ENCODE results near the gene PADI1. TPM values are rescaled to one million over a fixed set of nuclear protein-coding genes. Genes with fewer than 3 reads are reported as not detected.

The PADI1 gene
- polyA plus RNA-seq, 1 donor from 2014 or later: 0.66 TPM

DNA sequence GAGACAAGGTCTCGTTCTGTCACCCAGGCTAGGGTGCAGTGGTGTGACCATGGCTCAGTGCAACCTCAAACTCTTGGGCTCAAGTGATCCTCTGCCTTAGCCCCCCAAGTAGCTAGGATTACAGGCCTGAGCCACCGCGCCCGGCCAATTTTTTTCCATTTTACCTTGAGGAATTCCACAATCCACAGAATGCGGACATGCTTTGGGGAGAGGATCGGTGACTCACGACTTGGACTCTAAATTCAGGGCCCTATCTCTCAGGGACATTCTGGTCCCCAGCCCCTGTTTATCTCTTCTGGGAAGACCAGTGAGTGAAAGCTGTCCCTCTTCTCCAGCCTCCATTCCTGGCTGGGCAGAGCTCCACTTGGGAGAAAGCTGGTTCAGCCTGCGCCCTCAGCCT lies 5.2 kb downstream of the PADI1 start:
- Histone ChIP-seq H2AFZ (ENCODE audit: low read depth, low read length) (no peak overlapping the region), H3K27ac (ENCODE audit: low read length) (no peak overlapping the region), H3K9ac (ENCODE audit: low read length) (no peak overlapping the region), H3K9me3 (ENCODE audit: low read length) (no peaks in the 10 kb centered on the region), H3K9me2 (ENCODE audit: insufficient read depth, low read length) (no peaks in the 10 kb centered on the region), H4K20me1 (ENCODE audit: insufficient read depth) (no peaks in the 10 kb centered on the region), H3F3A (ENCODE audit: insufficient read depth, low read length, poor library complexity, severe bottlenecking) (no peaks in the 10 kb centered on the region), H3K27me3 (ENCODE audit: insufficient read depth, low read depth, low read length) (no peaks in the 10 kb centered on the region), H3K36me3 (ENCODE audit: insufficient read depth, low read length) (no peaks in the 10 kb centered on the region), H3K79me2 (replicated peaks; ENCODE audit: insufficient read depth, low read length) (no peaks in the 10 kb centered on the region), H3K4me2 (ENCODE audit: low read length) (no peak overlapping the region), H3K4me3 (ENCODE audit: low read length) (no peak overlapping the region)
- no peak for TF ChIP-seq EP300 (conservative IDR thresholded peaks at IDR 0.05; ENCODE audit: poor library complexity, severe bottlenecking)
- no peak for TF ChIP-seq MXI1 (conservative IDR thresholded peaks at IDR 0.05; ENCODE audit: poor library complexity, severe bottlenecking)
- no peak for TF ChIP-seq TAF1 (IDR thresholded peaks at IDR 0.05; ENCODE audit: low read depth)
- TF ChIP-seq SMC3 (conservative IDR thresholded peaks at IDR 0.05; ENCODE audit: poor library complexity): no peak
- TF ChIP-seq, protein P1, sequence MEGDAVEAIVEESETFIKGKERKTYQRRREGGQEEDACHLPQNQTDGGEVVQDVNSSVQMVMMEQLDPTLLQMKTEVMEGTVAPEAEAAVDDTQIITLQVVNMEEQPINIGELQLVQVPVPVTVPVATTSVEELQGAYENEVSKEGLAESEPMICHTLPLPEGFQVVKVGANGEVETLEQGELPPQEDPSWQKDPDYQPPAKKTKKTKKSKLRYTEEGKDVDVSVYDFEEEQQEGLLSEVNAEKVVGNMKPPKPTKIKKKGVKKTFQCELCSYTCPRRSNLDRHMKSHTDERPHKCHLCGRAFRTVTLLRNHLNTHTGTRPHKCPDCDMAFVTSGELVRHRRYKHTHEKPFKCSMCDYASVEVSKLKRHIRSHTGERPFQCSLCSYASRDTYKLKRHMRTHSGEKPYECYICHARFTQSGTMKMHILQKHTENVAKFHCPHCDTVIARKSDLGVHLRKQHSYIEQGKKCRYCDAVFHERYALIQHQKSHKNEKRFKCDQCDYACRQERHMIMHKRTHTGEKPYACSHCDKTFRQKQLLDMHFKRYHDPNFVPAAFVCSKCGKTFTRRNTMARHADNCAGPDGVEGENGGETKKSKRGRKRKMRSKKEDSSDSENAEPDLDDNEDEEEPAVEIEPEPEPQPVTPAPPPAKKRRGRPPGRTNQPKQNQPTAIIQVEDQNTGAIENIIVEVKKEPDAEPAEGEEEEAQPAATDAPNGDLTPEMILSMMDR (IDR thresholded peaks at IDR 0.05; ENCODE audit: poor library complexity, severe bottlenecking): no peak
- TF ChIP-seq, protein P2, sequence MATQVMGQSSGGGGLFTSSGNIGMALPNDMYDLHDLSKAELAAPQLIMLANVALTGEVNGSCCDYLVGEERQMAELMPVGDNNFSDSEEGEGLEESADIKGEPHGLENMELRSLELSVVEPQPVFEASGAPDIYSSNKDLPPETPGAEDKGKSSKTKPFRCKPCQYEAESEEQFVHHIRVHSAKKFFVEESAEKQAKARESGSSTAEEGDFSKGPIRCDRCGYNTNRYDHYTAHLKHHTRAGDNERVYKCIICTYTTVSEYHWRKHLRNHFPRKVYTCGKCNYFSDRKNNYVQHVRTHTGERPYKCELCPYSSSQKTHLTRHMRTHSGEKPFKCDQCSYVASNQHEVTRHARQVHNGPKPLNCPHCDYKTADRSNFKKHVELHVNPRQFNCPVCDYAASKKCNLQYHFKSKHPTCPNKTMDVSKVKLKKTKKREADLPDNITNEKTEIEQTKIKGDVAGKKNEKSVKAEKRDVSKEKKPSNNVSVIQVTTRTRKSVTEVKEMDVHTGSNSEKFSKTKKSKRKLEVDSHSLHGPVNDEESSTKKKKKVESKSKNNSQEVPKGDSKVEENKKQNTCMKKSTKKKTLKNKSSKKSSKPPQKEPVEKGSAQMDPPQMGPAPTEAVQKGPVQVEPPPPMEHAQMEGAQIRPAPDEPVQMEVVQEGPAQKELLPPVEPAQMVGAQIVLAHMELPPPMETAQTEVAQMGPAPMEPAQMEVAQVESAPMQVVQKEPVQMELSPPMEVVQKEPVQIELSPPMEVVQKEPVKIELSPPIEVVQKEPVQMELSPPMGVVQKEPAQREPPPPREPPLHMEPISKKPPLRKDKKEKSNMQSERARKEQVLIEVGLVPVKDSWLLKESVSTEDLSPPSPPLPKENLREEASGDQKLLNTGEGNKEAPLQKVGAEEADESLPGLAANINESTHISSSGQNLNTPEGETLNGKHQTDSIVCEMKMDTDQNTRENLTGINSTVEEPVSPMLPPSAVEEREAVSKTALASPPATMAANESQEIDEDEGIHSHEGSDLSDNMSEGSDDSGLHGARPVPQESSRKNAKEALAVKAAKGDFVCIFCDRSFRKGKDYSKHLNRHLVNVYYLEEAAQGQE (IDR thresholded peaks at IDR 0.05; ENCODE audit: borderline replicate concordance): no peak
- TF ChIP-seq POLR2AphosphoS5 (IDR thresholded peaks at IDR 0.05): no peak
- TF ChIP-seq RAD21 (conservative IDR thresholded peaks at IDR 0.05): no peak
- TF ChIP-seq EZH2 (IDR thresholded peaks at IDR 0.05; ENCODE audit: borderline replicate concordance, insufficient read depth, low read length, poor library complexity, severe bottlenecking): no peak

DNA sequence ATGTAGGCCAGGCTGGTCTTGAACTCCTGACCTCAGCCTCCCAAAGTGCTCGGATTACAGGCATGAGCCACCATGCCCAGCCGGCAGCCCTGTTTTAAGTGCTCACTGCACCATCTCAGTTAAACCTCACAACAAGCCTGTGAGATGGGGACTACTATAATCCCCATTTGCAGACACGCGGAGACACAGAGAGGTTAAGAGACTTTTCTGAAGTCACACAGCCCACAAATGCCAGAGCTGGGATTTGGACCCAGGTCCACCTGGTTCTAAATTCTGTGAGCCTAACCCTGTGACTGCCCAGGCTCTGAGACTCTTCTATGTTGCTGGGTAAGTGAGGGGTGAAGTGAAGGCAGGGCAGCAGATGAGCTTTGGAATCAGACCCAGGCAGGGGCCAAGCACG lies 6.4 kb downstream of the PADI1 start:
- Histone ChIP-seq H3K9ac (ENCODE audit: low read length) (no peak overlapping the region), H3K27me3 (ENCODE audit: insufficient read depth, low read depth, low read length) (no peaks in the 10 kb centered on the region), H3K9me3 (ENCODE audit: low read length) (no peaks in the 10 kb centered on the region), H3F3A (ENCODE audit: insufficient read depth, low read length, poor library complexity, severe bottlenecking) (no peaks in the 10 kb centered on the region), H3K36me3 (ENCODE audit: insufficient read depth, low read length) (no peaks in the 10 kb centered on the region), H3K9me2 (ENCODE audit: insufficient read depth, low read length) (no peaks in the 10 kb centered on the region), H3K79me2 (replicated peaks; ENCODE audit: insufficient read depth, low read length) (no peaks in the 10 kb centered on the region), H3K27ac (ENCODE audit: low read length) (no peak overlapping the region), H2AFZ (ENCODE audit: low read depth, low read length) (no peak overlapping the region), H3K4me2 (ENCODE audit: low read length) (no peak overlapping the region), H4K20me1 (ENCODE audit: insufficient read depth) (no peaks in the 10 kb centered on the region), H3K4me3 (ENCODE audit: low read length) (no peak overlapping the region)
- TF ChIP-seq SMC3 (conservative IDR thresholded peaks at IDR 0.05; ENCODE audit: poor library complexity) (no peak), POLR2AphosphoS5 (IDR thresholded peaks at IDR 0.05) (no peak), TAF1 (IDR thresholded peaks at IDR 0.05; ENCODE audit: low read depth) (no peak), RAD21 (conservative IDR thresholded peaks at IDR 0.05) (no peak), MXI1 (conservative IDR thresholded peaks at IDR 0.05; ENCODE audit: poor library complexity, severe bottlenecking) (no peak), EP300 (conservative IDR thresholded peaks at IDR 0.05; ENCODE audit: poor library complexity, severe bottlenecking) (no peak), EZH2 (IDR thresholded peaks at IDR 0.05; ENCODE audit: borderline replicate concordance, insufficient read depth, low read length, poor library complexity, severe bottlenecking) (no peak)
- TF ChIP-seq, protein P2 (IDR thresholded peaks at IDR 0.05; ENCODE audit: borderline replicate concordance): no peak
- TF ChIP-seq, protein P1 (IDR thresholded peaks at IDR 0.05; ENCODE audit: poor library complexity, severe bottlenecking): no peak

Data from neural cell (in vitro differentiated cells).